GM12878 (cell line): ENCODE measurements around the gene SOCS1. TPM values are rescaled to one million over a fixed set of nuclear protein-coding genes. Genes with fewer than 3 reads are reported as not detected.

Experiments
- ATAC-seq: fragments of 200-7000 bp; cut with Tn5 transposase; 3 replicates; pipeline ENCODE4 v1.9.1; 2020; ENCODE audit warnings: mild to moderate bottlenecking, moderate library complexity
- BruUV-seq: library from RNA; stranded (reverse); fragments of 400-500 nt; replicated peaks from 2 replicates; lab custom pipeline; 2021; lab: Mats Ljungman, UMichigan
- CTCF ChIA-PET: fragments of 300-600 bp; sonication (Branson Sonifier 250); formaldehyde crosslinking; extraction: SDS; loops from one replicate; lab custom pipeline; 2021; ENCODE audit warnings: inconsistent platforms; lab: Yijun Ruan, JAX
- POLR2A ChIA-PET: fragments of 350-600 bp; formaldehyde crosslinking; extraction: SDS; loops from one replicate; lab custom pipeline; 2021; ENCODE audit warnings: inconsistent platforms; lab: Charles Lee
- RAD21 ChIA-PET: fragments of 300-600 bp; sonication (Branson Sonifier 250); formaldehyde crosslinking; loops from one replicate; lab custom pipeline; 2023; ENCODE audit warnings: antibody characterized with exemption; ENCODE audit not compliant: unreplicated experiment; lab: Charles Lee
- SMC1A ChIA-PET: fragments of 300-600 bp; sonication (Branson Sonifier 250); formaldehyde crosslinking; loops from one replicate; lab custom pipeline; 2023; ENCODE audit not compliant: unreplicated experiment, uncharacterized antibody; lab: Charles Lee
- DNase-seq: peaks from one replicate; pipeline ENCODE4 v3.0.0-alpha.2; 2011; ENCODE audit warnings: low read depth, low spot score
- FAIRE-seq: peaks from 3 replicates; lab custom pipeline; 2011; peaks lifted over from hg19 to GRCh38; lab: Jason Lieb, UNC
- H2AFZ ChIP-seq: 2 replicates; pipeline ENCODE4 v1.6.0; 2011; ENCODE audit warnings: low read depth, low read length, control low read depth; ENCODE audit not compliant: control insufficient read depth
- H3K27ac ChIP-seq: 2 replicates; pipeline ENCODE4 v1.5.1; 2011; ENCODE audit warnings: control low read depth; ENCODE audit not compliant: control insufficient read depth, insufficient read depth
- H3K27me3 ChIP-seq, 2 experiments: replicated peaks in 1 of 2; 2 replicates each; pipeline versions ENCODE4 v1.6.0 to v1.6.1; 2011; ENCODE audit warnings: low read length in 1 of 2; ENCODE audit not compliant: control insufficient read depth in 2 of 2, insufficient read depth in 2 of 2
- H3K36me3 ChIP-seq, 2 experiments: 2 replicates each; pipeline ENCODE4 v1.5.1; 2011; ENCODE audit warnings: low read length in 1 of 2; ENCODE audit not compliant: control insufficient read depth in 2 of 2, insufficient read depth in 2 of 2
- H3K4me1 ChIP-seq: 2 replicates; pipeline ENCODE4 v1.6.1; 2011; ENCODE audit warnings: mild to moderate bottlenecking, low read length, moderate library complexity, mixed read lengths; ENCODE audit not compliant: control insufficient read depth, insufficient read depth
- H3K4me2 ChIP-seq: 2 replicates; pipeline ENCODE4 v1.6.0; 2011; ENCODE audit warnings: control low read depth; ENCODE audit not compliant: control insufficient read depth, insufficient read depth
- H3K4me3 ChIP-seq: fragments of 200-600 bp; sonication (generic); 2 replicates; pipeline ENCODE4 v1.5.1; 2016
- H3K79me2 ChIP-seq: 2 replicates; pipeline ENCODE4 v1.6.0; 2011; ENCODE audit warnings: low read length; ENCODE audit not compliant: control insufficient read depth, insufficient read depth
- H3K9ac ChIP-seq: 2 replicates; pipeline ENCODE4 v1.8.0; 2011; ENCODE audit warnings: low read length, control low read depth, mixed read lengths; ENCODE audit not compliant: control insufficient read depth, insufficient read depth
- H3K9me3 ChIP-seq: replicated peaks from 3 replicates; pipeline ENCODE4 v1.5.1; 2011; ENCODE audit warnings: mild to moderate bottlenecking, low read length; ENCODE audit not compliant: control insufficient read depth, insufficient read depth
- H4K20me1 ChIP-seq: 2 replicates; pipeline ENCODE4 v1.6.0; 2011; ENCODE audit not compliant: control insufficient read depth, insufficient read depth
- BMI1 ChIP-seq: fragments of 450-650 bp; IDR thresholded peaks from 2 replicates; pipeline ENCODE4 v1.6.1; 2016; ENCODE audit warnings: mild to moderate bottlenecking, moderate library complexity, borderline replicate concordance
- LARP7 ChIP-seq: fragments of 450-650 bp; IDR thresholded peaks from 2 replicates; pipeline ENCODE4 v1.6.1; 2017; ENCODE audit warnings: mild to moderate bottlenecking
- PAX5 ChIP-seq: IDR thresholded peaks from 2 replicates; pipeline ENCODE4 v1.6.1; 2011; ENCODE audit warnings: low read depth, low read length, borderline replicate concordance
- SMAD5 ChIP-seq: IDR thresholded peaks from 2 replicates; pipeline ENCODE4 v1.6.1; 2016; ENCODE audit warnings: antibody characterized with exemption, low read depth
- TCF12 ChIP-seq: IDR thresholded peaks from 2 replicates; pipeline ENCODE4 v1.6.1; 2011; ENCODE audit warnings: low read depth, mild to moderate bottlenecking, low read length
- ZBED1 ChIP-seq: IDR thresholded peaks from 2 replicates; pipeline ENCODE4 v1.6.1; 2016; ENCODE audit warnings: borderline replicate concordance
- ZNF24 ChIP-seq: fragments of 450-650 bp; IDR thresholded peaks from 2 replicates; pipeline ENCODE4 v1.6.1; 2017; ENCODE audit warnings: antibody characterized with exemption, mild to moderate bottlenecking
- WGBS: methylation state at CpG from one replicate; pipeline ENCODE4 v1.1.6; 2016; ENCODE audit warnings: low lambda C conversion rate; ENCODE audit not compliant: insufficient replicate concordance, insufficient coverage; ENCODE audit errors: missing lambda C conversion rate; 5-methylcytosine and 5-hydroxymethylcytosine counted together
- in situ Hi-C: fragments of 300-500 bp; cut with MboI; formaldehyde crosslinking; loops from 9 replicates; pipeline ENCODE4 v1.14.3; 2018; ENCODE audit warnings: mixed read lengths
- intact Hi-C: fragments of 100-400 bp; cut with micrococcal nuclease; formaldehyde crosslinking; loops from one replicate; pipeline ENCODE4 v1.14.2; 2022; ENCODE audit not compliant: unreplicated experiment
- polyA plus RNA-seq, 11 experiments: library from polyadenylated mRNA; depleted of rRNA in 4 of 11; unstranded in 6 of 11; stranded (reverse) in 5 of 11; fragments of >200 nt; fragmentation: Nextera tagmentation in 4 of 11; fragmentation: Illumina TruSeq in 1 of 11; extraction: Ambion mirVana in 4 of 11; extraction: Trizol in 1 of 11; gene quantifications; 1 replicate in 1 of 11; 2 replicates in 10 of 11; pipeline versions ENCODE4 v1.2.1 to v1.2.3, GENCODE V29; 2011 to 2016; ENCODE audit warnings: inconsistent platforms in 2 of 11, missing spikeins in 2 of 11, low read depth in 1 of 11
- total RNA-seq, 4 experiments: library from RNA; depleted of rRNA in 3 of 4; stranded (reverse); fragments of >200 nt in 3 of 4; fragmentation: Illumina TruSeq in 1 of 4; extraction: Trizol in 1 of 4; gene quantifications; 2 replicates each; pipeline versions ENCODE4 v1.2.1 to v1.2.3, GENCODE V29; 2013 to 2021
- TF ChIP-seq, protein P1 (sequence below): fragments of 450-650 bp; IDR thresholded peaks from 2 replicates; pipeline ENCODE4 v1.6.1; 2014; ENCODE audit warnings: mild to moderate bottlenecking
- TF ChIP-seq, protein P2 (sequence below): fragments of 150-350 bp; IDR thresholded peaks from 2 replicates; pipeline ENCODE4 v1.6.1; 2016; ENCODE audit warnings: low read depth, low read length

SOCS1 gene
- total and polyA plus RNA-seq, 10 of the 15 experiments (the other 5 are each of a cell fraction or from before 2014, with no cell fraction given), result 0.42 to 39.8 (median 11.2) TPM

DNA sequence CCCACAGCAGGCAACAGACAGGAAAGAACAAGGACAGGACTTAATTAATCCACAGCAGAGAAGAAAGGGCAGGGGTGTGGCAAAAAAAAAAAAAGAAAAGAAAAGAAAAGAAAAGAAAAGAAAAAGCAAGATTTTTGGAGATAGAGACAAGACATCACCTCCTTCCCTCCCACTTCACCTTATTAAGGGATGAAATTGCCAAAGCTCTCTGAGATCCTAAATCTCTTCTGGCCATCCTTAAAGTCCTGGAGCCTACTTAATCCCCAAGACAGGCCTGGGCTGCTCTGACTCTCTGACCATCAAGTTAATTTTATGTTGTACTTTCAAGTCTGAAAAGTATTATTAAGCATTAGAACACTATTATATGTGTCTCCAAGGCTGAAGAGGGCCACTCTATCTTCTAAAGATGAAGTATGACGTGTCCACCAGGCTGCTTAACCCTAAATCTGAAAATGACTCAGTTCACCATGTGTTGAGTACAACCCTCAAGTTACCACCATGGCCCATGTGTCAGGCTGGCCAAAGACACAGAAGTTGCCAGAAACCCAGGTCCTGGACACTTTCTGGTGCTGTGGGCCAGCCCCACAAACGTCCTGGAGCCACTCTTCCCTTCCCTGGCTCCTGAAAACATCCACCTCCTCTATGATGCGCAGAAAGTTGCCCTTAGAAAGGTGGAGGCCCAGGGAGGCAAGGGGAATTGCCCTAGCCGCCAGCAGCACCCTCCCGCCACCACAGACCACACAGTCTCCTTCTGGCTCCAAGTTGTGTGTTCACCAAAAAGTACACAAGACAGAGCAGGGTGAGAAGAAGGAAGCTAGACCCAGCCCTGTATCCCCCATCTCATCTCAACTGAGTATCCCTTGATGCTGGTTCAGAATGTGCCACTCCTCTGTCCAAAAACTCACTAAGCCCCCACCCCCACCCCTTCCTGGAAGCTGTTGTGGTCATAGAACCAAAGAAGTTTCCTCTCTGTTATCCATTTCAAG lies 2.7 kb downstream of the SOCS1 start (continued):
- TF ChIP-seq, protein P1, sequence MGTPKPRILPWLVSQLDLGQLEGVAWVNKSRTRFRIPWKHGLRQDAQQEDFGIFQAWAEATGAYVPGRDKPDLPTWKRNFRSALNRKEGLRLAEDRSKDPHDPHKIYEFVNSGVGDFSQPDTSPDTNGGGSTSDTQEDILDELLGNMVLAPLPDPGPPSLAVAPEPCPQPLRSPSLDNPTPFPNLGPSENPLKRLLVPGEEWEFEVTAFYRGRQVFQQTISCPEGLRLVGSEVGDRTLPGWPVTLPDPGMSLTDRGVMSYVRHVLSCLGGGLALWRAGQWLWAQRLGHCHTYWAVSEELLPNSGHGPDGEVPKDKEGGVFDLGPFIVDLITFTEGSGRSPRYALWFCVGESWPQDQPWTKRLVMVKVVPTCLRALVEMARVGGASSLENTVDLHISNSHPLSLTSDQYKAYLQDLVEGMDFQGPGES, result no peak
- TF ChIP-seq BMI1 (peak; percentile 52; the same call in 1 of the 2 replicates), ZNF24 (no peak)

DNA sequence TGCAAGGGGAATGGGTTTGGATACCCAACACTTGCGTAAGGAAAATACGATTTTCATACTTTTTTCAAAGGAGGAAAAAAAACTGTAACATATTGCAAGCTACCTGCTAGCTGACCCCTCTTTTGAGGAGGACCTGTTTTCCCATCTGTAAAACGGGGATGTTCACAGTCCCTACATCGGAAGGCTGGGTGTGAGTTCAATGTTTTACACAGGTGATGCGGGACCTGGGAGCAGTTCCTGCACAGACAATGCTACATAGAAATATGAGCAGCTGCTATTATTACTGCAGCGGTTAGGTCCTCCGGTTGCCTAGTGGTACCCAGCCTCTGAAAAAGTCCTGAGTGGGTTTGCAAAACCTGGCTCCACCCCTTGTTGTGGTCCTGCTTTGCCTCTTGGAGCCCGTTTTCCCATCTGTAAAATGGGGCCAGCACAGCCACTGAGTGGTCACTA lies 3.5 kb downstream of the SOCS1 start:
- ChIA-PET SMC1A (interaction anchor here (0.6 to 8.8 kb wide), 28 partner anchors 16 to 303 kb away, joined by 3 to 72 read pairs (median 4); no protein-coding TSS in a partner anchor), RAD21 (interaction anchor here (0.6 to 11.8 kb wide), 20 partner anchors 19 to 288 kb away, joined by 3 to 243 read pairs (median 5); no protein-coding TSS in a partner anchor), CTCF (interaction anchor here (0.8 to 7.8 kb wide), 11 partner anchors 17 to 298 kb away, joined by 3 to 50 read pairs (median 4); no protein-coding TSS in a partner anchor), POLR2A (interaction anchor here (0.6 to 6.6 kb wide), 18 partner anchors 10 to 287 kb away, joined by 3 to 53 read pairs (median 4); no protein-coding TSS in a partner anchor)
- TSS peak; percentile 76 for BruUV-seq
- 43% methylated on average over 8 of the region's 8 CpGs for WGBS
- H3K79me2 ChIP-seq, result peaks cover 37% of the 10 kb centered on the region
- TF ChIP-seq, protein P2, sequence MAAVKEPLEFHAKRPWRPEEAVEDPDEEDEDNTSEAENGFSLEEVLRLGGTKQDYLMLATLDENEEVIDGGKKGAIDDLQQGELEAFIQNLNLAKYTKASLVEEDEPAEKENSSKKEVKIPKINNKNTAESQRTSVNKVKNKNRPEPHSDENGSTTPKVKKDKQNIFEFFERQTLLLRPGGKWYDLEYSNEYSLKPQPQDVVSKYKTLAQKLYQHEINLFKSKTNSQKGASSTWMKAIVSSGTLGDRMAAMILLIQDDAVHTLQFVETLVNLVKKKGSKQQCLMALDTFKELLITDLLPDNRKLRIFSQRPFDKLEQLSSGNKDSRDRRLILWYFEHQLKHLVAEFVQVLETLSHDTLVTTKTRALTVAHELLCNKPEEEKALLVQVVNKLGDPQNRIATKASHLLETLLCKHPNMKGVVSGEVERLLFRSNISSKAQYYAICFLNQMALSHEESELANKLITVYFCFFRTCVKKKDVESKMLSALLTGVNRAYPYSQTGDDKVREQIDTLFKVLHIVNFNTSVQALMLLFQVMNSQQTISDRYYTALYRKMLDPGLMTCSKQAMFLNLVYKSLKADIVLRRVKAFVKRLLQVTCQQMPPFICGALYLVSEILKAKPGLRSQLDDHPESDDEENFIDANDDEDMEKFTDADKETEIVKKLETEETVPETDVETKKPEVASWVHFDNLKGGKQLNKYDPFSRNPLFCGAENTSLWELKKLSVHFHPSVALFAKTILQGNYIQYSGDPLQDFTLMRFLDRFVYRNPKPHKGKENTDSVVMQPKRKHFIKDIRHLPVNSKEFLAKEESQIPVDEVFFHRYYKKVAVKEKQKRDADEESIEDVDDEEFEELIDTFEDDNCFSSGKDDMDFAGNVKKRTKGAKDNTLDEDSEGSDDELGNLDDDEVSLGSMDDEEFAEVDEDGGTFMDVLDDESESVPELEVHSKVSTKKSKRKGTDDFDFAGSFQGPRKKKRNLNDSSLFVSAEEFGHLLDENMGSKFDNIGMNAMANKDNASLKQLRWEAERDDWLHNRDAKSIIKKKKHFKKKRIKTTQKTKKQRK, result no peak
- TF ChIP-seq SMAD5 (peak; percentile 28; the same call in 1 of the 2 replicates), TCF12 (no peak), PAX5 (no peak), ZBED1 (peak; percentile 3; the same call in 1 of the 2 replicates), LARP7 (0 out of 2 replicates have a peak, but pooled peaks have one; percentile 13)
- peaks cover 0 to 3% of the 10 kb centered on the region in 2 experiments; a peak in 1 of 4 replicates for H3K36me3 ChIP-seq
- H3K4me1 ChIP-seq, result peaks cover 24% of the 10 kb centered on the region
- no peaks in the 10 kb centered on the region for H3K27me3 ChIP-seq
- ATAC-seq, result no peak
- no peak for FAIRE-seq
- H2AFZ ChIP-seq, result no peak overlapping the region
- no peak overlapping the region; the same call in 1 of the 2 replicates for H3K27ac ChIP-seq
- intact Hi-C loops, result loop anchor here (1.0 to 2.0 kb wide), 2 partner anchors 50 to 69 kb away; no protein-coding TSS in a partner anchor
- in situ Hi-C loops, result loop anchor here (5.0 kb wide), 1 partner anchor 285 kb away; no protein-coding TSS in a partner anchor
- peak overlapping the region; percentile 91 for H3K4me3 ChIP-seq
- no peaks in the 10 kb centered on the region for H3K9me3 ChIP-seq
- peak overlapping the region; percentile 92 for H3K4me2 ChIP-seq
- H3K9ac ChIP-seq, result peak overlapping the region; percentile 89
- DNase-seq, result no peak
- no peaks in the 10 kb centered on the region for H4K20me1 ChIP-seq
